Tibial nerve (tissue), 4 donors: ENCODE data around the gene TTYH1.

ENCODE experiments used
- CTCF ChIP-seq, 5 experiments: fragments of 200-600 bp in 3 of 5; fragments of 450-650 bp in 2 of 5; sonication (generic) in 3 of 5; IDR thresholded peaks; one replicate each; pipeline ENCODE4 v1.5.1; 2016 to 2019; ENCODE audit warnings: antibody characterized with exemption in 5 of 5, mild to moderate bottlenecking in 3 of 5, moderate library complexity in 2 of 5
- EP300 ChIP-seq, 2 donors: sonication (generic); formaldehyde crosslinking; IDR thresholded peaks; one replicate each; pipeline ENCODE4 v1.6.1; 2017; ENCODE audit warnings: antibody characterized with exemption in 2 of 2, mild to moderate bottlenecking in 1 of 2
- POLR2A ChIP-seq, 2 donors: fragments of 450-650 bp; IDR thresholded peaks; one replicate each; pipeline ENCODE4 v1.6.1; 2017; ENCODE audit warnings: antibody characterized with exemption in 2 of 2, mild to moderate bottlenecking in 2 of 2, moderate library complexity in 2 of 2

- TF ChIP-seq CTCF (IDR thresholded peaks at IDR 0.05), result no peak
- TF ChIP-seq POLR2A (IDR thresholded peaks at IDR 0.05), result no peak
- TF ChIP-seq EP300 (IDR thresholded peaks at IDR 0.05), result no peak
Measured at GRCh38 chr19:54403054-54403453, 12.2 kb upstream of the TTYH1 start.
